Measurements from ENCODE around the gene SPINK6. TPM values are rescaled to one million over a fixed set of nuclear protein-coding genes. Genes with fewer than 3 reads are reported as not detected.
A peak's percentile ranks its signal among the peaks of the same experiment; 100 is the strongest.

Gene SPINK6
- total RNA-seq, 3 donors from 2014 or later, result 3.0 TPM; not detected in 2

DNA sequence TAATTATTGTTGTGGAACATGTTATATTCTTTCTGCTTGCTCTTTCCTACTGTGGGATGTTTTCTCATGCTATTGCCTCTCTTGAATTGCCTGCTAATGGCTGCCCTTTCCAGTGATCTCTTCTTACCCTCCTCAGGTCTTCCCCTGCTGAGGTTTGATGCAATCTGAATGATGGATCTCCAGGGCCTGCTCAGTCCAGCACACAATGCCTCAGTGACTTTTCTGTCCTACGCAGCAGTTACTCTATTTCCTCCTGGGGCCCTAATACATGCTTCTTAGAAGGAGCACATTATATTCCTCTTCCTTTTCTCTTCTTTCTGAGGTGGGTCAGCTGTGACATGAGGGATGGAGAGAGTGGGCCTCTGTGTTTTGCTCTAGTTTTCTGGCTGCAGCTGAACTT lies 34.6 kb upstream of the SPINK6 start, which contains the start of gene SPINK14:
Gene SPINK14 (plus strand): TSS at position 301 of the 400 bp plus-strand sequence. CDS start 1,187 bp downstream, outside the sequence.
- DNase-seq (no peak), ATAC-seq (no peak)
- Histone ChIP-seq H3K36me3 (ENCODE audit: low read depth) (no peaks in the 10 kb centered on the region), H3K9me3 (no peaks in the 10 kb centered on the region), H3K4me1 (ENCODE audit: low read depth) (no peaks in the 10 kb centered on the region), H3K4me3 (no peak within 1 kb of the TSS)
- intact Hi-C loops (cut with DNase I, micrococcal nuclease), result no loop called here
- TF ChIP-seq, protein P1, sequence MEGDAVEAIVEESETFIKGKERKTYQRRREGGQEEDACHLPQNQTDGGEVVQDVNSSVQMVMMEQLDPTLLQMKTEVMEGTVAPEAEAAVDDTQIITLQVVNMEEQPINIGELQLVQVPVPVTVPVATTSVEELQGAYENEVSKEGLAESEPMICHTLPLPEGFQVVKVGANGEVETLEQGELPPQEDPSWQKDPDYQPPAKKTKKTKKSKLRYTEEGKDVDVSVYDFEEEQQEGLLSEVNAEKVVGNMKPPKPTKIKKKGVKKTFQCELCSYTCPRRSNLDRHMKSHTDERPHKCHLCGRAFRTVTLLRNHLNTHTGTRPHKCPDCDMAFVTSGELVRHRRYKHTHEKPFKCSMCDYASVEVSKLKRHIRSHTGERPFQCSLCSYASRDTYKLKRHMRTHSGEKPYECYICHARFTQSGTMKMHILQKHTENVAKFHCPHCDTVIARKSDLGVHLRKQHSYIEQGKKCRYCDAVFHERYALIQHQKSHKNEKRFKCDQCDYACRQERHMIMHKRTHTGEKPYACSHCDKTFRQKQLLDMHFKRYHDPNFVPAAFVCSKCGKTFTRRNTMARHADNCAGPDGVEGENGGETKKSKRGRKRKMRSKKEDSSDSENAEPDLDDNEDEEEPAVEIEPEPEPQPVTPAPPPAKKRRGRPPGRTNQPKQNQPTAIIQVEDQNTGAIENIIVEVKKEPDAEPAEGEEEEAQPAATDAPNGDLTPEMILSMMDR (IDR thresholded peaks at IDR 0.05), result no peak

DNA sequence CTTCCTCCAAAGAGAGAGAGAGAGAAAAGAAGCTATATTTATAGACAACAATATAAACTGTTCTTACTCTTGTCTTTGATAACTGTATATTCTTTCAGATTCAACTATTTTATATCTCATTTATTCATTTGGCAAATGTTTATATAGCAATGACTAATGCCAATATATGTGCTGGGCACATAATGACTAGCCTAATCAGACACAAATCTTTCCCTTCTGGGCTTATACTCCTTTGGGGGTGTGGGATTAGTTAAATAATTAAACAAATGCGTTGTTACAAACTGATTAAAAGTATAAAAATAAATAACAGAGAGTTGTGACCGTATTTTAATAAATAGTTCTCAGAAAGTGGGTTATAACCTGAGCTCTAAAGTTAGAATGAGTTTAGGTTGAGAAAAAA lies 30.5 kb upstream of the SPINK6 start:
- H3K4me3 ChIP-seq, result no peak overlapping the region
- TF ChIP-seq, protein P1 (IDR thresholded peaks at IDR 0.05), result no peak
- intact Hi-C loops (cut with DNase I, micrococcal nuclease), result no loop called here
- H3K36me3 ChIP-seq (ENCODE audit: low read depth), result no peaks in the 10 kb centered on the region
- no peaks in the 10 kb centered on the region for H3K9me3 ChIP-seq
- H3K4me1 ChIP-seq (ENCODE audit: low read depth), result no peaks in the 10 kb centered on the region
- no peak for DNase-seq
- no peak for ATAC-seq

DNA sequence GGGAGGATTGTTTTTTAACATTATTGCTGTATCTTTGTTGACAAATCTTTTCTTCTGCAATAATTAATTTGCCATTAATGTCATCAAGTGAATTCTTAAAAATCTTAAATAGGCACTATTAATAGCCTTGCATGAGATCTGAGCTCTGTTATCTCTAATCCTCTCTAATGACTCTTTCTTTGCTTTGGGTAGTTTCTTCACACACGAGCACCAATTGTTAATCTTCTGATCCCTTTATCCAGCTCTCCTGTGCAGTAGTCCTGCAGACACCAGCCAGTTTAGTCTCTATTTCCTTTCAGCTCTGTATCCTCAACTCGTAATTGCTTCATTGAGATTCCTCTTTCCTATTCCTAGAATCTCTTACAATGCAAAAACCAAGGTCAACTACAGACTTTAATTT lies 26.4 kb upstream of the SPINK6 start:
- no peaks in the 10 kb centered on the region for H3K36me3 ChIP-seq (ENCODE audit: low read depth)
- ATAC-seq (no peak), DNase-seq (no peak)
- no peak overlapping the region for H3K4me3 ChIP-seq
- no peaks in the 10 kb centered on the region for H3K4me1 ChIP-seq (ENCODE audit: low read depth)
- TF ChIP-seq, protein P1 (IDR thresholded peaks at IDR 0.05), result no peak
- intact Hi-C loops (cut with DNase I, micrococcal nuclease), result loop anchor here in 1 of 2 donors (5.0 kb wide), 1 partner anchor 551 kb away; no protein-coding TSS in a partner anchor
- H3K9me3 ChIP-seq, result no peaks in the 10 kb centered on the region

DNA sequence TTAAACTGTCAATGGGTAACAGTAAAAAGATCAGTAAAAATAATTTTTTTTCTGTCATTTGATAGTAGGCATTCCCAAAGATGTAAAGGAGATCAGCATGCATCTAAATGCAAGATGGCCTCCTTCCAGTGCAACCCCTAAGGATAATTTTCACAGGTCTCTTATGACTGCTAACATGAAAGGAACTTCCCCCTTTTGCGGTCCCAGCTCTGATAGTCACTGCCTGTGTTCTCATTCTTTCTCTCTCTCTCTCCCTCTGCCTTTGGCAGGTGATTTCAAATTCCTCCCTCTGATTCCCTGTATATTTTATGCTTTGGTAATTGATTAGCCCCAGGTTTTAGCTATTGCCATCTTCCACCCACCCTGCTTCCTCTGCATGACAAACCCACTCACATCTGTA lies 25.6 kb upstream of the SPINK6 start:
- no peak for DNase-seq
- Histone ChIP-seq H3K4me3 (no peak overlapping the region), H3K36me3 (ENCODE audit: low read depth) (no peaks in the 10 kb centered on the region), H3K9me3 (no peaks in the 10 kb centered on the region), H3K4me1 (ENCODE audit: low read depth) (no peaks in the 10 kb centered on the region)
- intact Hi-C loops (cut with DNase I, micrococcal nuclease), result loop anchor here in 1 of 2 donors (5.0 kb wide), 1 partner anchor 550 kb away; no protein-coding TSS in a partner anchor
- no peak for ATAC-seq
- TF ChIP-seq, protein P1 (IDR thresholded peaks at IDR 0.05), result no peak

DNA sequence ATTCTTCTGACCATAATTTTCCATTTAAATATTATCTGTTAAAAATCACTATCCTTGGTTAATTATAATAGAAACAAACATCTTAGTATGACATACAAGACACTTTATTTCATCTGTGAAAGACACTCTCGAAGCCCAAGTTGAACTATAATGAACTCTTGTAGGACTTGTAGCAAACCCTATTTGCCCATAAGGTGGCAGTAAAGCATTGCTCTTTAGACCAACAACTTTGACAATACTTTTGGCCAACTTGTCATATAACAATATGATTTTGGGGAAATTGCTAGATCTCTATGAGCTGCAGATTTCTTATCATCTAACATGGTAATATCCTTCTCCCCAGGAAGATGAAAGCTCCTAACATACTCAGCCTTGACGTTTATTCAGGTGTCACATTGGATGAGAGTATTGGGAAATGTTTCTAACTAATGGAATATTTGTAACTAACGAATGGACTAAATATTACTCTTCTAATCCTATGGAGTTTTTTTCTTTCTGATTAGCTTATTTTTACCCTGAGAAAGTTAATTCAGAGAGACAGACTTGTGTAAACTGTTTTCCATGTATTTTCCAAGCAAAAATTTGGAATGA lies 23.5 kb upstream of the SPINK6 start:
- no peaks in the 10 kb centered on the region for H3K4me1 ChIP-seq (ENCODE audit: low read depth)
- DNase-seq (peak in 1 of 3 donors; percentile 30), ATAC-seq (peak; percentile 71)
- no peaks in the 10 kb centered on the region for H3K9me3 ChIP-seq
- H3K4me3 ChIP-seq, result no peak overlapping the region
- H3K36me3 ChIP-seq (ENCODE audit: low read depth), result no peaks in the 10 kb centered on the region
- TF ChIP-seq, protein P1 (IDR thresholded peaks at IDR 0.05), result no peak
- intact Hi-C loops (cut with DNase I, micrococcal nuclease), result loop anchor here in 1 of 2 donors (5.0 kb wide), 1 partner anchor 548 kb away; no protein-coding TSS in a partner anchor

All from mucosa of descending colon (tissue), 3 donors.